Activated CD8-positive, alpha-beta memory T cell treated with anti-CD3 and anti-CD28 coated beads for 36 hours (primary cell): Measurements from ENCODE around the gene SLC6A9. TPM values are rescaled to one million over a fixed set of nuclear protein-coding genes. Genes with fewer than 3 reads are reported as not detected.

Experiments used
- CTCF ChIA-PET: fragments of 350-600 bp; sonication (Branson Sonifier 250); formaldehyde crosslinking; loops from one replicate; lab custom pipeline; 2021; ENCODE audit warnings: antibody characterized with exemption; lab: Charles Lee
- POLR2A ChIA-PET: fragments of 350-600 bp; sonication (Branson Sonifier 250); formaldehyde crosslinking; loops from one replicate; lab custom pipeline; 2021; ENCODE audit warnings: antibody characterized with exemption; lab: Charles Lee
- total RNA-seq, 2 experiments: library from RNA; stranded (reverse); gene quantifications; one replicate each; pipeline ENCODE4 v1.2.3, GENCODE V29; 2021

The SLC6A9 gene
- total RNA-seq, 2 experiments from 2014 or later: 11.0 to 12.2 TPM

DNA sequence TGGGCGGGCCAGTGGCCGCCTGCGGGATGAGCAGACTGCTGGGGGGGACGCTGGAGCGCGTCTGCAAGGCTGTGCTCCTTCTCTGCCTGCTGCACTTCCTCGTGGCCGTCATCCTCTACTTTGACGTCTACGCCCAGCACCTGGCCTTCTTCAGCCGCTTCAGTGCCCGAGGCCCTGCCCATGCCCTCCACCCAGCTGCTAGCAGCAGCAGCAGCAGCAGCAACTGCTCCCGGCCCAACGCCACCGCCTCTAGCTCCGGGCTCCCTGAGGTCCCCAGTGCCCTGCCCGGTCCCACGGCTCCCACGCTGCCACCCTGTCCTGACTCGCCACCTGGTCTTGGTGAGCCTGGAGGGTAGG, 50.1 kb downstream of the SLC6A9 start:
- CTCF ChIA-PET: no interaction called here

DNA sequence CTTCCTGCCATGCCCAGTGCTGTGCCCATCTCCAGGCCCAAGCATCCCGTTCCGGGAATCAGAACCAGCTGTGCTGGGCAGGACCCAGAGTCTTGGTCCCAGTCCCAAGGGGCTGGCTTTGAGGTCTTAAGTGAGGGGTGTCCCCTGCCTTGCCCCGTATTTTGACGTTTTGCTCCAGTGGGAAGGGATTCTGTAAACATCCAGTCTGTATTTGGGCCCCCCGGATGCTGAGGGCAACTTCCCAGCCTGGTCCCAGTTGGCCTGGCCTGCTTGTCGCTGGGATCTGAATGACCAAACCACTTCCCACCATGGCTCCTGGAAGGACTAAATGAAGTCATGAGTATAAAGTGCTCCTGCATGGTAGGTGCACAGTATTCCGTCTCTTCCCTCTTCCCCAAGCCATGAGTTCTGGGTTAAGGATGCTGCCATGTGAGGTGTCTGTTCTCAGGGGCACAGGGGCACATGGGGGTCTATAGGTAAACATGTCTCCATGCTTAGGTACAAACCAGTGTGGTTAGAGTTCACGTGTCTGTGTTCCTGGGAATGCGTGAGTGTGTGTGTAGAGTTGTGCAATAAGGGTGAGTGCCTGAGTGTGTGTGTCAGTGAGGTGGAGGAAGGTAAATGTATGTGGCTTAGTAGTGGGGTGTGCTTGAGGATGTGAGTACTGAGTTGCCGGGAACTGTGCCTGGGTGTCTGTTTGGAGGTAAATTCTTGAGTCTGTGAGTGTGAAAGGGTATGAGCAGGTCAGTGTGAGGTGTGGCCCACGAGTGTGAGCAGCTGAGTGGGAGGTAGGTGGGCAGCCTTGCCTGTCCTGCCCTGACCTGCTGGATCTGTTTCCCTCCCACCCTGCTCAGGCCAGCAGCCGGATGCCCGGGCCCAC, 50.8 kb downstream of the SLC6A9 start:
- CTCF ChIA-PET: interaction anchor here (0.6 to 1.6 kb wide), 2 partner anchors 10 to 129 kb away, joined by 4 read pairs; partner anchors contain the start of gene CCDC24

More for the DNA sequence above, 50.1 kb downstream of the SLC6A9 start:
- POLR2A ChIA-PET: no interaction called here

DNA sequence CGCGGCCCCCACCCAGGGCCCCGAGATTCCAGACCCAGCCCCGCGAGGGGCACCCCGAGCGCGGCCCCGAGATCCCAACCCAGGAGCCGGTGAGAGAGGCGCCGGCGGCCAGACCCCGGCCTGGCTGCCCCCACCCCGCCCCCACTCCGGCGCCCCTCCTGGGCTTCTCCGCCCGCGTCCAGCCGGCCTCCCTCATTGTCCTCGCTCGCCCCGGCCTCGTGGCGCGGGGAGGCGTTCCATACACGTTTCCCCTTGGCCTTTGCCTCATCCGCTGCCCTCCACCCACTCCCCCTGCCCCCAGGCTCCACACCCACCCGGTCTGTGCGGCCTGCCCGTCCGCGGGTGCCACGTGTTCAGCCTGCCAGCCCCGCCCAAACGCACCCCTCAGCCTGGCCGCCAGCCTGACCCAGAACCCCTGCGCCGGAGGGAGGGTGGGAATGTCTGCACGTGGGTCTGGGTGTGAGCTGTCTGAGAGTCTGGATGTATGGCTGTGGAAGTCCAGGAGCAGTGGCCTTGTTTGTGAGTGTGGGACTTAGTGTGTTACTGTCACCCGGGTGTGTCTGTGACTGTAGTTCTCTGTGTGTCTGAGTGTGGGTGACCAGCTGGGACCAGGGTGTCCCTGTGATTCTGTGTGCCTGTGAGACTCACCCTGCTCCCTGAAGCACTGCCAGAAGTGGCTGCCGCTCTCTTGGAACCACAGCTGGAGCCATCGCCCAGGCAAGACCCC, 51.6 kb downstream of the SLC6A9 start:
- CTCF ChIA-PET: interaction anchor here (0.6 to 1.6 kb wide), 2 partner anchors 11 to 130 kb away, joined by 4 read pairs; partner anchors contain the start of gene CCDC24
- POLR2A ChIA-PET: interaction anchor here (0.6 kb wide), 1 partner anchor 749 kb away, joined by 12 read pairs; no protein-coding TSS in a partner anchor

More for the DNA sequence above, 50.8 kb downstream of the SLC6A9 start:
- POLR2A ChIA-PET: no interaction called here

DNA sequence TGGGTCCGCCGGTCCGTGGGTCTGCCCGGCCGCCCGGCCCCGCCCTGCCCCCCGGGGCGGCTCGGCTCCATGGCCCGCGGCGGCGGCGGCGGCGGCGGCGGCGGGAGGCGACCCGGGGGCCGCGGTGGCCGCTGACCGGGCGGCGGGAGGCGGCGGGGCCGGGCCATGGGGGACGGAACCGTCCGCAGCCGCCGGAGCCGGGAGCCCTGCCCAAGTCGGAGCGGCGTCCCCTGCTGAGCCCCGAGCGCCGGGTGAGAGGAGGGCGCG, 52.1 kb downstream of the SLC6A9 start:
- CTCF ChIA-PET: interaction anchor here (1.6 kb wide), 1 partner anchor 11 kb away, joined by 4 read pairs; the partner anchor contains the start of gene CCDC24
- POLR2A ChIA-PET: interaction anchor here (0.6 kb wide), 1 partner anchor 749 kb away, joined by 12 read pairs; no protein-coding TSS in a partner anchor

DNA sequence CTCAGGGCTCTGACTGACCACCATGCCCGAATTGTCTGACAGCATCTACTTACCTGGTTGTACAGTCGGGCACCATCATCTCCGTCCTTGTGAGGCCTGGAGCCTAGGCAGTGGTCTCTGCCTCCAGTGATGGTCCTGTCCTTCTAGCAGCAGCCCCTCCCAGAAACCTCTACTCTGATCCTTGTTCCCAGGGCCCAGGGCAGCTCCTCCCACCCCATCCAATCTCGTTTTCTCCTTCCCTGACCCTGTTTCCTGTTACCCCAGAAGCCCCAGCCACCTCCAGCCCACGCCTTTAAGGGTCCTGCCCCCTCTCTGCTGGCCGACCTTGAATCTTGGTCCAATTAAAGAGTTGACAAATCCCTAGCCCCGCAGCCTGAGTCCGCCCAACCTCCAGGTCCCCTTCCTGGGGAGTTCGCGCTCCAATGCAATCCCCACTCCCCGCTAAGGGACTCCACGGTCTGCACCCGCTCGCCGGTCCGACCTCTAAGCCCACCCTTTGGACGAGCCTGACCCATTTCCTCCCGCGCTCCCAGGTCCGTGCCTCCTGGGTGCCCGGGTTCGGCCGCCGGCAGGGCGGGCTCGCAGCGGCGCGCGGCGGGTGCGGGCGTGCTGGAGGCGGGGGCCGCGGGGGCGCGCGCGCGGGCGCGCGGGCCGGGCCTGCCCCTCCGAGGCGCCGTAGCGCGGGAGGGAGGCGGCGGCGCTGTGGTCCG, 52.6 kb downstream of the SLC6A9 start, which contains the start of gene B4GALT2:
Gene B4GALT2 (plus strand): TSS at position 660 of the 710 bp plus-strand sequence. CDS start 1,951 bp downstream, outside the sequence.
- POLR2A ChIA-PET: no interaction called here
- CTCF ChIA-PET: no interaction called here

DNA sequence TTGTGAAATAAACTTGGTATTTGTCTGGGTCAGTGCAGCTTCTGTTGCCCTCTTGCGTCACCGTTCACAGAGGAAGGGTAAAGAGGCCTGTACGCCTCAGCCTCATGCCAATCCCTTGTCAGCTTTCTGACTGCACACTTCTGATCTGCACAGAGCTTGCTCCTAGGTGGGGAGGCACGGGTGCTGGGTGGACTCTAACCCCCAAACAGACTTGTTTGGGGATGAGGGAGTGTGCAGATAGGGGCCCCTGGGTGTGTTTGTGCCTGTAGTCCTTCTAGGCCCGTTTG, 53.1 kb downstream of the SLC6A9 start:
- ChIA-PET CTCF (no interaction called here), POLR2A (no interaction called here)

DNA sequence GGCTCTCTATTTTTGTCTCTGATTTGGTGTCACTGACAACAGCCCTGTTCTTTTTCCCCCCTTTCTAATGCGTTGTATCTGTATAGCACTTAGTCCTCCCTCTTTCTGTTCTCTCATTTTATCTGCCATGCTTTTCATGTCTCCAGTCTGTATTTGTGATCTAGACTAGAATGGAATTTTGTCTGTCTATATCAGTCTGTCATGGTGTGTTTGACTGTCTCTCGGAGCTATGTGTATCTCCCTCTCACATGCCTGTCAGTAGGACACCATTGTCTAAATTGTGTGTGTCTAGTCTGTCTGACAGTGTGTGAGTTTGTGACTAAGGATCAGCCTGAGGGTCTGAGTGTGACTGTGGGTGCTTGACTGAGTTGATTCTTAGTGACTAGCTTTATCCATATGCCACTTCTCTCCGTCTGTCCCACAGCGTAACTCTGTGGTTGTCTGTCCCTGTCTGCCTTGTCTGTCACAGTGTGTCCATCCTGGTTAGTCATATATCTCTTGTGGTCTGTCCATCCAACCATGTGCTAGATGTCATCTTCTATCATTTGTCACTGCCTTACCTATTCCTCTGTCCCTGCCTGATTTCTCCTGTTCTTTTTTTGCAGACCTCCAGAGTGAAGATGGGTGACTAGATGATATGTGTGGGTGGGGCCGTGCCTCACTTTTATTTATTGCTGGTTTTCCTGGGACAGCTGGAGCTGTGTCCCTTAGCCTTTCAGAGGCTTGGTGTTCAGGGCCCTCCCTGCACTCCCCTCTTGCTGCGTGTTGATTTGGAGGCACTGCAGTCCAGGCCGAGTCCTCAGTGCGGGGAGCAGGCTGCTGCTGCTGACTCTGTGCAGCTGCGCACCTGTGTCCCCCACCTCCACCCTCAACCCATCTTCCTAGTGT, 53.6 kb downstream of the SLC6A9 start:
- CTCF ChIA-PET: interaction anchor here (0.6 kb wide), 1 partner anchor 272 kb away, joined by 3 read pairs; no protein-coding TSS in a partner anchor
- POLR2A ChIA-PET: no interaction called here

DNA sequence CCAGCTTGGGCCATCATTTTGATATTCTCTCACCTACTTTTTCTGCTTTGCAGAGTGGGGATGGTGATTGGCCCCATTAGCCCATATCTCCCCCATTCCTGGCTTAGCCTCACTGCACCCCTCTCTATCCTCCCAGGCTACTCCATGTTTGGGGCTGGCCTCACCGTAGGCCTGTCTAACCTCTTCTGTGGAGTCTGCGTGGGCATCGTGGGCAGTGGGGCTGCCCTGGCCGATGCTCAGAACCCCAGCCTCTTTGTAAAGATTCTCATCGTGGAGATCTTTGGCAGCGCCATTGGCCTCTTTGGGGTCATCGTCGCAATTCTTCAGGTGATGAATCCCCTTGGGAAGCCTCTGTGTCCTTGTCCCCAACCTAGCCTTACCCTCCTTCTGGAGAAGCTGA, 54.4 kb downstream of the SLC6A9 start:
- POLR2A ChIA-PET: no interaction called here
- CTCF ChIA-PET: interaction anchor here (0.6 to 1.1 kb wide), 2 partner anchors 214 to 272 kb away, joined by 3 to 4 read pairs; no protein-coding TSS in a partner anchor

DNA sequence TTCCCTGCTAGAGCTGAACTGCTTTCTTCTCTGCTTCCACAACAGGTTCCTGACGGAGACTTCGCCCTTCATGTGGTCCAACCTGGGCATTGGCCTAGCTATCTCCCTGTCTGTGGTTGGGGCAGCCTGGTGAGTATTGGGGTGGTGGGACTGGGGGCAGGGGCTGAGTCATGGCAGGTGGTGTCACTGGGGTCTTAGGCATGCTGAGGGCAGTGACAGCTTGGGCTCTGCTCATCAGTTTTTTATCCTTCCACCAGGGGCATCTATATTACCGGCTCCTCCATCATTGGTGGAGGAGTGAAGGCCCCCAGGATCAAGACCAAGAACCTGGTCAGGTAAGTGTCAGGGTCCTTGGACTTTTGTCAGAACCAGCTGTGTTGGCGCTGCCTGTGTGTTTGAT, 55.2 kb downstream of the SLC6A9 start:
- POLR2A ChIA-PET: interaction anchor here (1.2 kb wide), 1 partner anchor 55 kb away, joined by 10 read pairs; the partner anchor contains the start of gene SLC6A9
- CTCF ChIA-PET: interaction anchor here (0.9 to 1.5 kb wide), 5 partner anchors 9 to 213 kb away, joined by 3 to 6 read pairs (median 4); no protein-coding TSS in a partner anchor

DNA sequence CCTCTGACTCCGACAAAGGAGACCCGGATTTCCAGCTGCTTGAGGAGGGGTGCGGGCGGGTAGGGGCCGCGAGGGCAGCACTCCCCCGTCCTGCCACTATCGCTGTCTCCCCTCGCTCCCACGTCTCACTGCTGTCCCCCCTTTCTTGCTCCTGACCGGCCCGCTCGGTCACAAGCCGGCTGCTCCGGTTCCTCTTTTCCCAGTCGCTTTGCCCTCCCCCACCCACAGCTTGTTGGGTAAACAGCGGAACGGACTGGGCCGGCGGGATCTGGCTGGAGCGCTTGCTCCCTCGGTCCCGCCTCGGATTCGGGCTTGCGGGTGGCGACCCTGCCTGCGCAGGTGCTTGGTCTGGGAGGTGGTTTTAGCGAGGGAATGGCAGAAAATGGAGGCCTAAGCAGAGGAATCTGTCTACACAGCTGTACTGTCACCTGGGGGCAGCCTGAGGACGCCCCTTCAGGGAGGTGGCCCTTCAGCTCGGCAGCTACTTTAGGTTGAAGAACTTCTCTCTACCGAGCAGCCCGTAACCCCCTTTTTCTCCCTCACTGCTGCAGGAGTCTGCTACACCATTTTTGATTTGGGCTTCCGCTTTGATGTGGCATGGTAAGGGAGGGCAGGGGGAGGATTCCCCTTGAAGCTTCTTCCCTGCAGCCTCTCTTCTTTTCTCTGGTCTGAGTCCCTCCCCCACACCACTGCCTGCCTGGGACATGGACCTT, 55.9 kb downstream of the SLC6A9 start:
- ChIA-PET POLR2A (interaction anchor here (0.5 to 1.2 kb wide), 5 partner anchors 15 to 522 kb away, joined by 3 to 10 read pairs (median 7); partner anchors contain the start of genes HYI and SLC6A9), CTCF (interaction anchor here (0.7 to 1.5 kb wide), 9 partner anchors 8 to 212 kb away, joined by 3 to 6 read pairs (median 3); partner anchors contain the start of gene IPO13)

DNA sequence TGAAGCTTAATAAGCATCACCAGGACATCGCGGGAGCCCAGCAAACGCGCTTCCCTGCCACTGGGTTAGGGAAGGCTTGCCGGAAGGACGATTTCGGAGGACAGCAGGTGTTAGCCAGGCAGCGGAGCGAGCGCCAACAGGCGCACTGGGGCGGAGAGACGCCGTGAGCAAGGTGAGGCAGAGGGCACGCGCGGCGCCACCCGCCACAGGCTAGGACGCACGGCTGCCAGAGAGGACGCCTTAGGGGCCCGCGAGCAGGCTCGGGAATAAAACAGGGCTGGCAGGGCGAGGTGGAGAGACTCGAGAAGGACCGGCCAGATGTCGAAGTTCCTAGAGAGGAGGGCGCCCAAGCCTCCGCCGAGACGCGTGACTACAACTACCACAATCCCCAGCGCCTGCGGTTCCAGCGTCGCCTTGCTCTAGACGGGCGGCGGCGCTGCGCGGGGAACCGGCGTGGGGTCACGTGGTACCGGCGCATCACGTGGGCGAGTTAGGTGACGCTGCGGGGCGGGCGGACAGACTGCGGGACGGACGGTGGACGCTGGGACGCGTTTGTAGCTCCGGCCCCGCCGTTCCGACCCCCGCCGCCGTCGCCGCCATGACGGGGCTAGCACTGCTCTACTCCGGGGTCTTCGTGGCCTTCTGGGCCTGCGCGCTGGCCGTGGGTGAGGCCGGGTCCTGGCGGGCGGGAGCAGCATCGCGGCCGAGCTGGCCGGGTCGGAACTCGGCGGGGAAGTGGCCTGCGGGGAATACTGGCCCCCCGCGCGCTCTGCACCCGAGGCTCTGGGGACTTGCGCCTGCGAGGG, 56.6 kb downstream of the SLC6A9 start, which contains the start of gene ATP6V0B:
Gene ATP6V0B (plus strand): TSS at position 518 of the 806 bp plus-strand sequence. CDS start 81 bp downstream, at position 599.
- POLR2A ChIA-PET: interaction anchor here (0.6 to 1.2 kb wide), 5 partner anchors 16 to 521 kb away, joined by 3 to 10 read pairs (median 7); partner anchors contain the start of genes HYI and SLC6A9

DNA sequence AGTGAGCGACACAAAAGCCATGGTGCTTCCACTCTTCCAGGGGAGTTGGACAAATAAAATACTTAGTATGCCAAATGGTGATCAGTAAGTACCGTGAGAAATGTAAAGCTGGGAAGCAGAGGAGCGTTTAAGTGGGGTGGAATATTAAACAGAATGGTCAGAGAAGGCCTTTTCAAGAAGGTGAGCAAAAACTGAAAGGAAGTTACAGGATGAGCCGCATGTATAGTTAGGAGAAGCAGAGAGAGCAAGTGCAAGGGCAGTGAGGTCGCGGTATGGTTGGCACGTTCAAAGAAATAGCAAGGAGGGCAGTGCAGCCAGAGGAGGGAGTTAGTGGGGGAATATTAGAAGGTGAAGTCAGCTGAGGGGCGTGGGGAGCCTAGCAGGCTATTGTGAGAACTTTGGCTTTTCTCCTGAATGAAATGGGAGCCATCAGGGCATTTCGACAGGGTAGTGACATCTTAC, 57.2 kb downstream of the SLC6A9 start:
- ChIA-PET CTCF (interaction anchor here (0.6 to 1.1 kb wide), 2 partner anchors 39 to 211 kb away, joined by 3 read pairs; no protein-coding TSS in a partner anchor), POLR2A (interaction anchor here (0.6 to 1.1 kb wide), 3 partner anchors 16 to 296 kb away, joined by 3 to 8 read pairs (median 5); partner anchors contain the start of gene SLC6A9)

More for the DNA sequence above, 56.6 kb downstream of the SLC6A9 start, which contains the start of gene ATP6V0B:
- CTCF ChIA-PET: interaction anchor here (0.6 to 1.5 kb wide), 8 partner anchors 14 to 211 kb away, joined by 3 to 6 read pairs (median 3); partner anchors contain the start of gene IPO13

DNA sequence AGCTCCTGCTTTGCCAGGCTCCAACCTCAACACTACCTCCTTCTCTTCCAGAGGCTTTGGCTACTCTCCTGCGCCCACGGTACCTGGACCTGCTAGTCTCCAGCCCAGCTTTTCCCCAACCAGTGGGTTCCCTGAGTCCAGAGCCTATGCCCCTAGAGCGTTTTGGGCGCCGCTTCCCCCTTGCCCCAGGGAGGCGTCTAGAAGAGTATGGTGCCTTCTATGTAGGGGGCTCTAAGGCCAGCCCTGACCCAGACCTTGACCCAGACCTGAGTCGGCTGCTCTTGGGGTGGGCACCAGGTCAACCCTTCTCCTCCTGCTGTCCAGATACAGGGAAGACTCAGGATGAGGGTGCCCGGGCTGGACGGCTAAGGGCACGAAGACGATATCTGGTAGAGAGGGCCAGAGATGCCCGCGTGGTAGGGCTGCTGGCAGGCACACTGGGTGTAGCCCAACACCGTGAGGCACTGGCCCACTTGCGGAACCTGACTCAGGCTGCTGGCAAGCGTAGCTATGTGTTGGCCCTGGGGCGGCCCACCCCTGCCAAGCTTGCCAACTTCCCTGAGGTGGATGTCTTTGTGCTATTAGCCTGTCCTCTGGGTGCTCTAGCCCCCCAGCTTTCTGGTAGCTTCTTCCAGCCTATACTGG, 59.8 kb downstream of the SLC6A9 start:
- ChIA-PET CTCF (interaction anchor here (0.5 to 4.0 kb wide), 4 partner anchors 24 to 53 kb away, joined by 3 to 16 read pairs (median 4); partner anchors contain the start of gene IPO13), POLR2A (interaction anchor here (0.8 to 1.2 kb wide), 2 partner anchors 21 to 36 kb away, joined by 3 read pairs; no protein-coding TSS in a partner anchor)

DNA sequence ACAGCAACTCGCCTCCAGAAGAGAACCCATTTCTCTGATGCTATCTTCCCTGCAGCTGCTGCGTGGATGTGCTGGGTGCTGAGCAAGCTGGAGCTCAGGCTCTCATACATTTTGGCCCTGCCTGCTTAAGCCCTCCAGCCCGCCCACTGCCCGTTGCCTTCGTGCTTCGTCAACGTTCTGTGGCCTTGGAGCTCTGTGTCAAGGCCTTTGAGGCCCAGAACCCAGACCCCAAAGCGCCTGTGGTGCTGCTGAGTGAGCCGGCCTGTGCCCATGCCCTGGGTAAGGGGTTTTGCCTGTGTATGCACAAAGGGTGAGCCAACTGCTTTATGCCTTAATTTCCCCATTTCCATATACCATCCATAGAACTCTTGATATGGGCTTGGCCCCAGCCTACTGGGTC, 60.4 kb downstream of the SLC6A9 start:
- POLR2A ChIA-PET: interaction anchor here (1.2 kb wide), 1 partner anchor 21 kb away, joined by 3 read pairs; no protein-coding TSS in a partner anchor

DNA sequence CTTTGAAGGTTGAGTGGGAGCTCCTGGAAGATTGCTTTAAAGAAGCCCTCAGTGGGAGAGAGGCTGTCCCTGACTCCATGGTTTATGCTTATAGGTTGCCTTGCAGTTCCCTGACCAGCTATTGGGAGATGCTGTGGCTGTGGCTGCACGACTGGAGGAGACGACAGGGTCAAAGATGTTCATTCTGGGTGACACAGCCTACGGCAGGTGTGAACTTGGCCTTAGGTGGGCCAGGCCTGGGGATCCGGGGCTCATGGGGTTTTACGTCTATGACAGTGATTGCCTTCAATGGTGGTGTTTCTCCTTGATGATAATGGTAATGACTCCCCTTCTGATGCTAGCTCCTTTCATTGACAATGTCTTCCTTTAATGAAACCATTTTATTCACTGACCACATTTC, 60.8 kb downstream of the SLC6A9 start:
- CTCF ChIA-PET: interaction anchor here (0.7 to 4.0 kb wide), 3 partner anchors 23 to 206 kb away, joined by 4 to 16 read pairs (median 6); partner anchors contain the start of gene IPO13
- POLR2A ChIA-PET: interaction anchor here (1.2 kb wide), 1 partner anchor 22 kb away, joined by 3 read pairs; no protein-coding TSS in a partner anchor

More for the DNA sequence above, 60.4 kb downstream of the SLC6A9 start:
- CTCF ChIA-PET: interaction anchor here (0.8 to 4.0 kb wide), 3 partner anchors 24 to 50 kb away, joined by 3 to 16 read pairs (median 6); partner anchors contain the start of gene IPO13
